CD4-positive, alpha-beta T cell treated with Interleukin-10 for 1 hour (primary cell): ENCODE measurements around the gene RBCK1.
"Not testable (repeated sequence)": the region's sequence is repeated elsewhere in the genome, so short reads cannot be mapped to it uniquely, and the experiment has no call there.

Experiments
- DNase-seq: peaks from one replicate; pipeline ENCODE4 v3.0.0-alpha.2; 2020

The RBCK1 gene

GRCh38 chr20:376089-376488 lies 32.0 kb upstream of the RBCK1 start:
- no peak for DNase-seq

- no peak for DNase-seq
Observed at GRCh38 chr20:376750-377149, 31.3 kb upstream of the RBCK1 start.

- DNase-seq = not testable (repeated sequence)
Observed at GRCh38 chr20:377578-377977, 30.5 kb upstream of the RBCK1 start.

- DNase-seq = no peak
Observed at GRCh38 chr20:378961-379336, 29.1 kb upstream of the RBCK1 start.

- peak; percentile 52 for DNase-seq
Observed at GRCh38 chr20:380763-381580, 27.1 kb upstream of the RBCK1 start.

- DNase-seq = peak; percentile 83
Observed at GRCh38 chr20:381581-382290, 26.4 kb upstream of the RBCK1 start.

- DNase-seq = no peak
Observed at GRCh38 chr20:382291-383115, 25.6 kb upstream of the RBCK1 start.

GRCh38 chr20:383889-384288 lies 24.2 kb upstream of the RBCK1 start:
- no peak for DNase-seq

- no peak for DNase-seq
Observed at GRCh38 chr20:384723-385122, 23.4 kb upstream of the RBCK1 start.

- no peak for DNase-seq
Observed at GRCh38 chr20:385448-385847, 22.7 kb upstream of the RBCK1 start.

GRCh38 chr20:386634-387033 lies 21.5 kb upstream of the RBCK1 start:
- DNase-seq = not testable (repeated sequence)

GRCh38 chr20:387520-387919 lies 20.6 kb upstream of the RBCK1 start:
- no peak for DNase-seq

- DNase-seq = no peak
Observed at GRCh38 chr20:388034-388994, 19.8 kb upstream of the RBCK1 start.

GRCh38 chr20:389220-389619 lies 18.9 kb upstream of the RBCK1 start:
- DNase-seq = no peak

GRCh38 chr20:391041-391711 lies 16.9 kb upstream of the RBCK1 start:
- no peak for DNase-seq

- DNase-seq = not testable (repeated sequence)
Observed at GRCh38 chr20:393296-393695, 14.8 kb upstream of the RBCK1 start.

- DNase-seq = no peak
Observed at GRCh38 chr20:396252-396618, 11.9 kb upstream of the RBCK1 start.

GRCh38 chr20:396619-397431 lies 11.3 kb upstream of the RBCK1 start:
- no peak for DNase-seq

GRCh38 chr20:397432-398237 lies 10.5 kb upstream of the RBCK1 start:
- no peak for DNase-seq

- no peak for DNase-seq
Observed at GRCh38 chr20:399182-399707, 8.9 kb upstream of the RBCK1 start.
